Measurements from ENCODE around the gene NELFB. TPM values are rescaled to one million over a fixed set of nuclear protein-coding genes. Genes with fewer than 3 reads are reported as not detected.
"Not testable (repeated sequence)": the region's sequence is repeated elsewhere in the genome, so short reads cannot be mapped to it uniquely, and the experiment has no call there.

Gene NELFB
- total RNA-seq, 4 donors from 2014 or later: 28.1 to 90.5 (median 53.9) TPM

DNA sequence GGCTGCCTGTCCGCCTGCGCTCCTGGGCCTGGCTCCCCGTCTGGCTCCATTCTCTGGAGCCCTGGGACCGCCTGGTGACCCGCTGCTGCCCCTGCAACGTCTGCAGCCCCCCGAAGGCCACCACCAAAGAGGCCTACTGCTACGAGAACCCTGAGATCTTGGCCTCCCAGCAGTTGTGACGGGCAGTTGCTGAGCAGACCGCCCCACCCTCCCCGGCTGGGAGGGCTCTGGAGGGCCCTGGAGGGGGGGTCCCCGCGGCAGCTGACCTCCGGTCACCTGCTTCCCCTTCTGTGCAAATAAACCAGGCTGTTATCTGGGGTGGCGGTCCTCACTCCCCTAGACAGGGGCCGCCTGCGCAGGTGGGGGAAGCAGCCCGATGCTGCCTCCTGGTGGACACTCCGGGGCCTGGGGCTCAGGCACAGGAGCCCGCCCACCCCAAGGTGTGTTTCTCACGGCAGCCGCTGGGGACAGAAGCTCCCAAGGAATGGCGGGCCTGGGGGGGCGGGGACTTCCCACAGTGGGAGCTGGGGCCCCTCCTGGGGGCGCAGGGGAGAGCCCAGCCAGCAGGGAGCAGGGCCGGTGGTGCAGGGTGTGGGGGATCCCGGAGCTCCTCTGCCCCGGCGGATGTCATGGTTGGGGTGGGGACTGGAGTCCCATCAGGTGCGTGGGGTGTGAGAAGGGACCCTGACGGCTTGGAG is 18.7 kb upstream of the NELFB start:
- no peaks in the 10 kb centered on the region for H3K9me3 ChIP-seq
- H3K4me1 ChIP-seq: peaks cover 34 to 52% (median 44%) of the 10 kb centered on the region in 4 donors
- no peaks in the 10 kb centered on the region for H3K36me3 ChIP-seq
- no peak for TF ChIP-seq EP300 (IDR thresholded peaks at IDR 0.05; ENCODE audit: low read depth)
- TF ChIP-seq, protein P1, sequence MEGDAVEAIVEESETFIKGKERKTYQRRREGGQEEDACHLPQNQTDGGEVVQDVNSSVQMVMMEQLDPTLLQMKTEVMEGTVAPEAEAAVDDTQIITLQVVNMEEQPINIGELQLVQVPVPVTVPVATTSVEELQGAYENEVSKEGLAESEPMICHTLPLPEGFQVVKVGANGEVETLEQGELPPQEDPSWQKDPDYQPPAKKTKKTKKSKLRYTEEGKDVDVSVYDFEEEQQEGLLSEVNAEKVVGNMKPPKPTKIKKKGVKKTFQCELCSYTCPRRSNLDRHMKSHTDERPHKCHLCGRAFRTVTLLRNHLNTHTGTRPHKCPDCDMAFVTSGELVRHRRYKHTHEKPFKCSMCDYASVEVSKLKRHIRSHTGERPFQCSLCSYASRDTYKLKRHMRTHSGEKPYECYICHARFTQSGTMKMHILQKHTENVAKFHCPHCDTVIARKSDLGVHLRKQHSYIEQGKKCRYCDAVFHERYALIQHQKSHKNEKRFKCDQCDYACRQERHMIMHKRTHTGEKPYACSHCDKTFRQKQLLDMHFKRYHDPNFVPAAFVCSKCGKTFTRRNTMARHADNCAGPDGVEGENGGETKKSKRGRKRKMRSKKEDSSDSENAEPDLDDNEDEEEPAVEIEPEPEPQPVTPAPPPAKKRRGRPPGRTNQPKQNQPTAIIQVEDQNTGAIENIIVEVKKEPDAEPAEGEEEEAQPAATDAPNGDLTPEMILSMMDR (IDR thresholded peaks at IDR 0.05): peak; percentile 99 to 100 (median 100)
- peak; percentile 93 for DNase-seq
- 6% methylated on average over 23 of the region's 31 CpGs; no CpG with 5 or more reads in 1 of the 2 donors for WGBS, 2 donors (ENCODE audit: low coverage in 1 of 2)
- in situ Hi-C loops (cut with MboI; ENCODE audit: low pct_ligation_motif_present in 1 of 4, low pct_unique_long_range_greater_than_20kb in 1 of 4, low sequenced_read_pairs in 3 of 4) (loop anchor here in 1 of 4 donors (10.0 kb wide), 1 partner anchor 112 kb away; no protein-coding TSS in a partner anchor), intact Hi-C loops (cut with DNase I; ENCODE audit: low total_unique reads) (no loop called here)
- H3K4me3 ChIP-seq: peak overlapping the region in 1 of 4 donors; percentile 26
- peak overlapping the region in 3 of 4 donors; percentile 99 to 100 (median 99) for H3K27ac ChIP-seq
- H3K27me3 ChIP-seq: peaks cover 37% of the 10 kb centered on the region

DNA sequence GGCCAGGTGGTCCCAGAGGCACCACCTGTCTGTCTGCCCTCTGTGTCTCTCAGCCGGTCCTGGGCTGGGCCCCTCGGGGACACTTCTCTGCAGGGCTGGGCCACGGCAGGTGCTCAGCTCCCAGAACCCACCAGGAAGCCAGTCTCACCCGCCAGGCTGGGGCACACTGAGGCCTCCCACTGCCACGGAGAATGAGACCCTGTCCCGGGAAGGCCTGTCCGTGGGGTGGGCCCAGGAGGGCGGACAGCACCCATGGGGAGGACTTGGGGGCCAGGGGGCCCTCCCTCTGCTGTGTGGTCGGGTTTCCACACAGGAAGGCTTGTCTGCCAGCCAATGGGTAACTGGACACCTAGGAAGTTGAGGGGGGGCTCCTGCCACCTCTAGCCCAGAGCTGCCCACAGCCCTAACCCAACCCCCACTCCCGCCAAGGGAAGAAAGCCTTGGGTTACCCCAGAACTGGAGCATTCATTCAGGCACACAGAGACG is 18.1 kb upstream of the NELFB start:
- Histone ChIP-seq H3K27ac (peak overlapping the region; percentile 99 to 100 (median 100)), H3K27me3 (peaks cover 31% of the 10 kb centered on the region), H3K4me1 (peaks cover 34 to 56% (median 44%) of the 10 kb centered on the region in 4 donors), H3K36me3 (no peaks in the 10 kb centered on the region), H3K9me3 (no peaks in the 10 kb centered on the region), H3K4me3 (peak overlapping the region in 1 of 4 donors; percentile 26)
- no peak for DNase-seq
- no peak for TF ChIP-seq EP300 (IDR thresholded peaks at IDR 0.05; ENCODE audit: low read depth)
- TF ChIP-seq POLR2AphosphoS5 (IDR thresholded peaks at IDR 0.05): no peak
- TF ChIP-seq, protein P1 (IDR thresholded peaks at IDR 0.05): no peak
- TF ChIP-seq POLR2A (IDR thresholded peaks at IDR 0.05): no peak
- intact Hi-C loops (cut with DNase I; ENCODE audit: low total_unique reads): no loop called here
- WGBS, 2 donors (ENCODE audit: low coverage in 1 of 2): 37% methylated on average over 4 of the region's 11 CpGs; no CpG with 5 or more reads in 1 of the 2 donors
- in situ Hi-C loops (cut with MboI; ENCODE audit: low pct_ligation_motif_present in 1 of 4, low pct_unique_long_range_greater_than_20kb in 1 of 4, low sequenced_read_pairs in 3 of 4): loop anchor here in 1 of 4 donors (10.0 kb wide), 1 partner anchor 112 kb away; no protein-coding TSS in a partner anchor

DNA sequence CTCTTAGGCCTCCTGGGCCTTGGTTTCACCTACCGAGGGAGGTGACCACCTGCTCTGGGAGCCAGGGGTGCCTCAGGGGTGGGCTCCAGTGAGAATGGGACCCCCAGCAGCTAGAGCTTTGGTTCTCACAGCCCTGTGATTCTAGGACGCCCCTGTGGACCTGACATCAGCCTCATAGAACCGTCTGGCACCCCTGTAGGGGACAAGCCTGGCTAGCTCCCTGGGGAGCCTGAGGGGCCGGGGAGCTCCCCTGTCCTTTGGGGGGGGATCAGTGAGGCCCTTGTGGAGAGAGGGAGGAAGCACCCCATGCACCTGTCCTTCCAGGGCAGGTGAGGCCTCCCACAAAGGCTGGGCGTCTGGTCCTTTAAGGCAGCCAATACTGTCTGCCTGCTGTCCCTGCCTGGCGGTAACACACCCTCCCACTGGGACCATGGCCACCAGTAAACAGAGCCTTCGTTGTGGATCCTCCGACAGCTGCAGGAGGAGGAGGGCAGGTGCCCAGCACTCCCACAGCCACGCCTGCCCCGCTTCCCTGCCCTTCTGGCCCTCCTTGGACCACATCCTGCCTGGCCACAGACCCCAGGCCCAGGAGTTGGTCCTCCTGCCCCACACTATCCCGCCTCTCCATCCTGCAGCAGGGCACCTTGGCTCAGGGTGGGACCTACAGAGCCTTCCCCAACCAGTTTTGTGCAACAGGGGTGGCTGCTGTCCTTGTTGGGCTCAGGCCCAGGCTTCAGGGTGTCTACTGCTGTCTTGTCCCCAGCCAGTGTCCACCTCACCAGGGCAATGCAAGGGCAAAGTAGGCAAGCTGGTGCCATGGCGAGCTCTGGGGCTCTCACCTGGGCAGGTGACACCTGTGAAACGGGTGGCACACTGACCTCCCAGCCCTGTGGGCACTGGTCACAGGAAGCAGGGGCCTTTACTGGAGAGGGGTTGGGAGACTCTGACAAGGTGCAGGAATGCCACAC is 17.1 kb upstream of the NELFB start:
- in situ Hi-C loops (cut with MboI; ENCODE audit: low pct_ligation_motif_present in 1 of 4, low pct_unique_long_range_greater_than_20kb in 1 of 4, low sequenced_read_pairs in 3 of 4): loop anchor here in 1 of 4 donors (10.0 kb wide), 1 partner anchor 113 kb away; no protein-coding TSS in a partner anchor
- no peaks in the 10 kb centered on the region for H3K9me3 ChIP-seq
- H3K27ac ChIP-seq: peak overlapping the region; percentile 99 to 100 (median 100)
- intact Hi-C loops (cut with DNase I; ENCODE audit: low total_unique reads): no loop called here
- WGBS, 2 donors (ENCODE audit: low coverage in 1 of 2): 57% methylated on average over 7 of the region's 13 CpGs; no CpG with 5 or more reads in 1 of the 2 donors
- TF ChIP-seq EP300 (IDR thresholded peaks at IDR 0.05; ENCODE audit: low read depth) (no peak), POLR2A (IDR thresholded peaks at IDR 0.05) (peak; percentile 48), POLR2AphosphoS5 (IDR thresholded peaks at IDR 0.05) (peak; percentile 57 to 77 (median 76))
- TF ChIP-seq, protein P1 (IDR thresholded peaks at IDR 0.05): peak in 1 of 5 experiments; percentile 21
- peaks cover 0 to 5% (median 0%) of the 10 kb centered on the region in 4 donors for H3K36me3 ChIP-seq
- H3K27me3 ChIP-seq: peaks cover 20% of the 10 kb centered on the region
- DNase-seq: peak; percentile 75
- H3K4me1 ChIP-seq: peaks cover 44 to 64% (median 50%) of the 10 kb centered on the region in 4 donors
- no peak overlapping the region for H3K4me3 ChIP-seq

DNA sequence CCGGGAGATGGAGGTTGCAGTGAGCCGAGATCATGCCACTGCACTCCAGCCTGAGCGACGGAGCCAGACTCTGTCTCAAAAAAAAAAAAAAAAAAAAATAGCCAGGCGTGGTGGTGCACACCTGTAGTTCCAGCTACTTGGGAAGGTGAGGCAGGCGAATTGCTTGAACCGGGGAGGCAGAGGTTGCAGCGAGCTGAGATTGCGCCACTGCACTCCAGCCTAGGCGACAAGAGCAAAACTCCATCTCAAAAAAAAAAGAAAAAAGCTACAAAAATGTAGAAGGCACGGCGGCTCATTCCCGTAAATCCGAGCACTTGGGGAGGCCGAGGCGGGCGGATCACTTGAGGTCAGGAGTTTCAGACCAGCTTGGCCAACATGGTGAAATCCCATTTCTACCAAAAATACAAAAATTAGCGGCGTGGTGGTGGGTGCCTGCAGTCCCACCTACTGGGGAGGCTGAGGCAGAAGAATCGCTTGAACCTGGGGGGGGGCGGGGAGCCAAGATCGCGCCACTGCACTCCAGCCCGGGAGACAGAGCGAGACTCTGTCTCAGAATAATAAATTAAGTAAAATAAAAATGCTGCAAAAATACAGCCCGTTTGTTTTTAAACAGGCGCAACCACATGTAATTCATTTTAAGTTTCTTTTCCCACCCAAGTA is 15.5 kb upstream of the NELFB start:
- DNase-seq; H3K27me3 ChIP-seq; H3K9me3 ChIP-seq; H3K36me3 ChIP-seq; intact Hi-C loops (cut with DNase I; ENCODE audit: low total_unique reads): not testable (repeated sequence)
- Histone ChIP-seq H3K4me1 (peaks cover 44 to 65% (median 56%) of the 10 kb centered on the region in 4 donors), H3K4me3 (peak overlapping the region; percentile 42 to 78 (median 70)), H3K27ac (peak overlapping the region; percentile 99 to 100 (median 100))
- in situ Hi-C loops (cut with MboI; ENCODE audit: low pct_ligation_motif_present in 1 of 4, low pct_unique_long_range_greater_than_20kb in 1 of 4, low sequenced_read_pairs in 3 of 4): loop anchor here in 1 of 4 donors (10.0 kb wide), 1 partner anchor 115 kb away; no protein-coding TSS in a partner anchor
- 30 to 34% methylated on average over 18 to 27 of the region's 27 CpGs for WGBS, 2 donors (ENCODE audit: low coverage in 1 of 2)

All from transverse colon (tissue), 4 donors.